AG09309 (cell line): ENCODE measurements around the gene RHBDF1.

Experiments
- DNase-seq: peaks from one replicate; pipeline ENCODE4 v3.0.0-alpha.2; 2010; ENCODE audit warnings: low read depth
- H3K4me3 ChIP-seq: 2 replicates; pipeline ENCODE4 v1.5.1; 2011; ENCODE audit warnings: mild to moderate bottlenecking, low read depth, low read length, moderate library complexity; ENCODE audit not compliant: control insufficient read depth
- TF ChIP-seq, protein P1 (sequence below): IDR thresholded peaks from 2 replicates; pipeline ENCODE4 v1.5.1; 2011; ENCODE audit warnings: mild to moderate bottlenecking, low read depth, low read length, inconsistent platforms; ENCODE audit not compliant: insufficient read depth, control insufficient read depth; ENCODE audit errors: missing control alignments

RHBDF1 gene

GRCh38 chr16:116015-116414 is 43.6 kb upstream of the RHBDF1 start:
- no peak for DNase-seq
- no peak overlapping the region for H3K4me3 ChIP-seq
- TF ChIP-seq, protein P1, sequence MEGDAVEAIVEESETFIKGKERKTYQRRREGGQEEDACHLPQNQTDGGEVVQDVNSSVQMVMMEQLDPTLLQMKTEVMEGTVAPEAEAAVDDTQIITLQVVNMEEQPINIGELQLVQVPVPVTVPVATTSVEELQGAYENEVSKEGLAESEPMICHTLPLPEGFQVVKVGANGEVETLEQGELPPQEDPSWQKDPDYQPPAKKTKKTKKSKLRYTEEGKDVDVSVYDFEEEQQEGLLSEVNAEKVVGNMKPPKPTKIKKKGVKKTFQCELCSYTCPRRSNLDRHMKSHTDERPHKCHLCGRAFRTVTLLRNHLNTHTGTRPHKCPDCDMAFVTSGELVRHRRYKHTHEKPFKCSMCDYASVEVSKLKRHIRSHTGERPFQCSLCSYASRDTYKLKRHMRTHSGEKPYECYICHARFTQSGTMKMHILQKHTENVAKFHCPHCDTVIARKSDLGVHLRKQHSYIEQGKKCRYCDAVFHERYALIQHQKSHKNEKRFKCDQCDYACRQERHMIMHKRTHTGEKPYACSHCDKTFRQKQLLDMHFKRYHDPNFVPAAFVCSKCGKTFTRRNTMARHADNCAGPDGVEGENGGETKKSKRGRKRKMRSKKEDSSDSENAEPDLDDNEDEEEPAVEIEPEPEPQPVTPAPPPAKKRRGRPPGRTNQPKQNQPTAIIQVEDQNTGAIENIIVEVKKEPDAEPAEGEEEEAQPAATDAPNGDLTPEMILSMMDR: no peak

GRCh38 chr16:114327-114726 is 41.9 kb upstream of the RHBDF1 start:
- TF ChIP-seq, protein P1: no peak
- DNase-seq: no peak
- no peak overlapping the region for H3K4me3 ChIP-seq

DNA sequence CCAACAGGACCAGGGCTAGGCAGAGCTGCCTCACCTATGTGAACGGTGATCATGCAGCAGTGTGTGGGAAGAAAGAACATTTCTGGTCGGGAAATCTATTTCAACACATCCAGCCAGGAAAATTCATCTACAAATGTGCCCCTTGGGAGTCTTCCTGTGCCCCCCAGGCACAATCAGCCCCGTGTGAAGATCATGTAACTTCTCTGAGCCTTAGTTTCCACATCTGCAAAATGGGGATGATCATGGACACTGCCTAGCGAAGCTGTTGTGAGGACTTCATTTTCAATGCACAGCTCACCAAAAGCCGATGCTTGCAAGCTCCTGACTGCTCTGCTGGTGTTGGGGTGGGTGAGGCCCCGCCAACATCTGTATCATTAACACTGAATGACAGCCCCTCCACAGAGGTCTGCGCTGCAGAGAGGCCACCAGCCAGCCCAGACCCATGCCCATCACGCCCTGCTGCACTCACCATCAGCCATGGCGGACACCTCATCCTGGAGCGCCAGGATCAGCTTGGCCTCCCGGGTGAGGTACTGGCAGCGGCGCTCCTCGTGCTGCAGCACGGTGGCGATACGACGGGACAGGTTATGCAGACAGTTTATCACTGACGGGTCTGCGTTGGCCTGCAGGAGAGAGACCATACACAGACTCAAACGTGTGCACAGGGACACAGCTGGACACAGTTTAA is 39.9 kb upstream of the RHBDF1 start:
- H3K4me3 ChIP-seq: no peak overlapping the region
- no peak for DNase-seq
- TF ChIP-seq, protein P1: no peak

DNA sequence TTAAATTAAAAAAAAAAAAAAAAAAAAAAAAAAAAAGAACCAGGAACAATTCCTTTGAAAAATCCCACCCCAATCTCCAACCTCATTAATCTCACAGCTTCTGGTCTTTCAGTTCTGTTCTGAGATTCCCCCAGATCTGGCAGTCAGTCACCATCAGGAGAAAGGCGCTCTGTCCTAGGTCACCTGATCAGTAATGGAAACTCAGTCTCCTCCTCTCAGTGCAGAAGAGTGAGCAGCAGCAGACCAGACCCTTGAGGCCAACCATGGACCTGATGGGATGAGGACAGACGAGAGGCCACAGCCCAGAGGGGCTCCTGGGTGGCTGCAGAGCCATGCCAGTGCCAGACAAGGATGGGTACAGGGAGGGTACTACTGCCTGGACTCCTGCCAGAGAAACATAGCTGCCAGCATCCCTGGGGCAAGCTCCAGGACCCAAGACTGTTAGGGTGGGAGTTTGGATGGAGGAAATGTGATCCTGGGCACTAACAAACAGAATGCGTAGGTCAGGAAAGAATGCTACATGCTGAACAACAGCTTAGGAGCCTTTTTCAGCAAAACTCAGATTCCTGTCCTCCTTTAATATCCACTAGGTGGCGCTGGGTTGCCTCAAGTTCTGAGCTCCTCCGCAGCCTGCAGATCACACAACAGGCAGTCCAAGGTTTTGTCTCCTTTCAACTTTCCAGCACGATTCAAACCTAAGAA is 34.3 kb upstream of the RHBDF1 start:
- TF ChIP-seq, protein P1: peak; percentile 83
- H3K4me3 ChIP-seq: no peak overlapping the region
- peak; percentile 55 for DNase-seq

GRCh38 chr16:105521-105920 is 33.1 kb upstream of the RHBDF1 start:
- DNase-seq: no peak
- TF ChIP-seq, protein P1: no peak
- H3K4me3 ChIP-seq: no peak overlapping the region

- no peak for DNase-seq
- TF ChIP-seq, protein P1: no peak
- H3K4me3 ChIP-seq: no peak overlapping the region
Measured at GRCh38 chr16:104928-105327, 32.5 kb upstream of the RHBDF1 start.
